Liver (tissue), 9 donors: ENCODE measurements around the gene RECQL5. TPM values are rescaled to one million over a fixed set of nuclear protein-coding genes. Genes with fewer than 3 reads are reported as not detected.
A peak's percentile ranks its signal among the peaks of the same experiment; 100 is the strongest.

ENCODE experiments used
- DNase-seq: peaks from one replicate; pipeline ENCODE4 v3.0.0-alpha.2; 2017; ENCODE audit warnings: low spot score
- H3K27ac ChIP-seq, 2 donors: one replicate each; pipeline ENCODE4 v1.7.0; 2013; ENCODE audit warnings: inconsistent platforms in 2 of 2, low read length in 2 of 2, control low read depth in 1 of 2, low read depth in 1 of 2, mild to moderate bottlenecking in 1 of 2
- H3K27me3 ChIP-seq, 4 donors: one replicate each; pipeline versions ENCODE4 v1.6.1 to v1.7.0; 2013; ENCODE audit warnings: low read length in 3 of 4, inconsistent platforms in 1 of 4, mild to moderate bottlenecking in 1 of 4, moderate library complexity in 1 of 4; ENCODE audit not compliant: control insufficient read depth in 4 of 4, insufficient read depth in 4 of 4
- H3K36me3 ChIP-seq, 4 donors: one replicate each; pipeline versions ENCODE4 v1.6.1 to v1.7.0; 2013; ENCODE audit warnings: low read length in 3 of 4, mild to moderate bottlenecking in 3 of 4, low read depth in 1 of 4, moderate library complexity in 1 of 4; ENCODE audit not compliant: control insufficient read depth in 4 of 4, insufficient read depth in 3 of 4
- H3K4me1 ChIP-seq, 4 donors: one replicate each; pipeline versions ENCODE4 v1.6.1 to v1.7.0; 2013; ENCODE audit warnings: low read length in 3 of 4, mild to moderate bottlenecking in 3 of 4, moderate library complexity in 1 of 4; ENCODE audit not compliant: control insufficient read depth in 4 of 4, insufficient read depth in 4 of 4
- H3K4me3 ChIP-seq, 3 donors: one replicate each; pipeline versions ENCODE4 v1.6.1 to v1.7.0; 2013; ENCODE audit warnings: low read length in 3 of 3, control low read depth in 1 of 3, low read depth in 1 of 3, mild to moderate bottlenecking in 1 of 3
- H3K9ac ChIP-seq, 2 donors: one replicate each; pipeline ENCODE4 v1.7.0; 2013; ENCODE audit warnings: low read length in 2 of 2, mild to moderate bottlenecking in 2 of 2, moderate library complexity in 2 of 2, control low read depth in 1 of 2, low read depth in 1 of 2
- H3K9me3 ChIP-seq, 4 donors: one replicate each; pipeline versions ENCODE4 v1.6.1 to v1.7.0; 2013; ENCODE audit warnings: low read length in 3 of 4; ENCODE audit not compliant: control insufficient read depth in 4 of 4
- EGR1 ChIP-seq, 2 donors: IDR thresholded peaks; 2 replicates each; pipeline ENCODE4 v1.6.1; 2016 to 2018; ENCODE audit warnings: antibody characterized with exemption in 2 of 2, low read depth in 2 of 2
- FOXA1 ChIP-seq: IDR thresholded peaks from 2 replicates; pipeline ENCODE4 v1.6.1; 2016; ENCODE audit warnings: antibody characterized with exemption
- FOXA2 ChIP-seq: IDR thresholded peaks from 2 replicates; pipeline ENCODE4 v1.6.1; 2016; ENCODE audit warnings: antibody characterized with exemption
- GABPA ChIP-seq, 2 donors: IDR thresholded peaks in 1 of 2; conservative IDR thresholded peaks in 1 of 2; 2 replicates each; pipeline ENCODE4 v1.6.1; 2016; ENCODE audit warnings: antibody characterized with exemption in 2 of 2, mild to moderate bottlenecking in 1 of 2, moderate library complexity in 1 of 2
- HNF4A ChIP-seq, 2 donors: conservative IDR thresholded peaks; 2 replicates each; pipeline ENCODE4 v1.6.1; 2016; ENCODE audit warnings: antibody characterized with exemption in 2 of 2, mild to moderate bottlenecking in 2 of 2
- HNF4G ChIP-seq: IDR thresholded peaks from 2 replicates; pipeline ENCODE4 v1.6.1; 2016; ENCODE audit warnings: antibody characterized with exemption
- JUND ChIP-seq, 2 donors: IDR thresholded peaks; 2 replicates each; pipeline ENCODE4 v1.6.1; 2016; ENCODE audit warnings: antibody characterized with exemption in 2 of 2
- NR2F2 ChIP-seq: IDR thresholded peaks from 2 replicates; pipeline ENCODE4 v1.6.1; 2016; ENCODE audit warnings: antibody characterized with exemption
- RAD21 ChIP-seq, 2 donors: IDR thresholded peaks; 2 replicates each; pipeline ENCODE4 v1.6.1; 2016; ENCODE audit warnings: antibody characterized with exemption in 2 of 2, mild to moderate bottlenecking in 2 of 2
- REST ChIP-seq: IDR thresholded peaks from 2 replicates; pipeline ENCODE4 v1.6.1; 2016; ENCODE audit warnings: antibody characterized with exemption, mild to moderate bottlenecking
- RXRA ChIP-seq, 2 donors: IDR thresholded peaks; 2 replicates each; pipeline ENCODE4 v1.6.1; 2017 to 2018; ENCODE audit warnings: antibody characterized with exemption in 2 of 2, mild to moderate bottlenecking in 1 of 2
- SP1 ChIP-seq: IDR thresholded peaks from 2 replicates; pipeline ENCODE4 v1.6.1; 2018; ENCODE audit warnings: antibody characterized with exemption, mild to moderate bottlenecking
- TAF1 ChIP-seq: conservative IDR thresholded peaks from 2 replicates; pipeline ENCODE4 v1.6.1; 2016; ENCODE audit warnings: antibody characterized with exemption, mild to moderate bottlenecking
- YY1 ChIP-seq: IDR thresholded peaks from 2 replicates; pipeline ENCODE4 v1.6.1; 2016; ENCODE audit warnings: antibody characterized with exemption, mild to moderate bottlenecking
- ZBTB33 ChIP-seq: IDR thresholded peaks from 2 replicates; pipeline ENCODE4 v1.6.1; 2016; ENCODE audit warnings: antibody characterized with exemption
- WGBS: extraction: QIAGEN DNeasy Blood & Tissue Kit; methylation state at CpG from one replicate; pipeline ENCODE4 v1.1.7; 2013; 5-methylcytosine and 5-hydroxymethylcytosine counted together
- polyA plus RNA-seq, 2 donors: library from polyadenylated mRNA; stranded (reverse) in 1 of 2; unstranded in 1 of 2; fragments of 200-250 nt in 1 of 2; fragments of >200 nt in 1 of 2; fragmentation: Nextera tagmentation in 1 of 2; extraction: Ambion mirVana in 1 of 2; gene quantifications; one replicate each; pipeline versions ENCODE4 v1.2.1 to v1.2.3, GENCODE V29; 2013 to 2015
- total RNA-seq, 2 donors: library from RNA; depleted of rRNA; stranded (reverse); fragments of >200 nt; gene quantifications; one replicate each; pipeline ENCODE4 v1.2.3, GENCODE V29; 2014
- TF ChIP-seq, protein P1 (sequence below): IDR thresholded peaks from 2 replicates; pipeline ENCODE4 v1.6.1; 2016; ENCODE audit warnings: antibody characterized with exemption
- TF ChIP-seq, protein P2 (sequence below): IDR thresholded peaks from 2 replicates; pipeline ENCODE4 v1.6.1; 2016; ENCODE audit warnings: antibody characterized with exemption
- donor health status: healthy.
- donor health status: healthy.
- donor health status: healthy.
- donor health status: healthy.
- donor health status: healthy.

The RECQL5 gene
- total and polyA plus RNA-seq, 4 donors = 8.3 to 15.1 (median 11.5) TPM

GRCh38 chr17:75610103-75610984 is 56.6 kb downstream of the RECQL5 start:
- peaks cover 0 to 13% (median 3%) of the 10 kb centered on the region in 4 donors for H3K36me3 ChIP-seq
- peak; percentile 36 for TF ChIP-seq NR2F2
- TF ChIP-seq GABPA (IDR thresholded peaks at IDR 0.05 in 1 of 2, conservative IDR thresholded peaks at IDR 0.05 in 1 of 2) = no peak
- peak in 1 of 2 donors; percentile 45 for TF ChIP-seq RXRA (IDR thresholded peaks at IDR 0.05)
- peak; percentile 77 for TF ChIP-seq HNF4G
- TF ChIP-seq, protein P1, sequence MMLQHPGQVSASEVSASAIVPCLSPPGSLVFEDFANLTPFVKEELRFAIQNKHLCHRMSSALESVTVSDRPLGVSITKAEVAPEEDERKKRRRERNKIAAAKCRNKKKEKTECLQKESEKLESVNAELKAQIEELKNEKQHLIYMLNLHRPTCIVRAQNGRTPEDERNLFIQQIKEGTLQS = no peak
- no peak for TF ChIP-seq RAD21 (IDR thresholded peaks at IDR 0.05)
- peak; percentile 90 to 94 for TF ChIP-seq HNF4A (conservative IDR thresholded peaks at IDR 0.05)
- TF ChIP-seq SP1 = peak; percentile 62
- TF ChIP-seq YY1 = no peak
- no peak for DNase-seq
- peak overlapping the region in 1 of 3 donors; percentile 9 for H3K4me3 ChIP-seq
- no peaks in the 10 kb centered on the region for H3K27me3 ChIP-seq
- H3K4me1 ChIP-seq = peaks cover 0 to 17% (median 13%) of the 10 kb centered on the region in 4 donors
- 76% methylated on average over 25 of the region's 25 CpGs for WGBS
- H3K9me3 ChIP-seq = no peaks in the 10 kb centered on the region
- H3K27ac ChIP-seq = no peak overlapping the region
- no peak overlapping the region for H3K9ac ChIP-seq

DNA sequence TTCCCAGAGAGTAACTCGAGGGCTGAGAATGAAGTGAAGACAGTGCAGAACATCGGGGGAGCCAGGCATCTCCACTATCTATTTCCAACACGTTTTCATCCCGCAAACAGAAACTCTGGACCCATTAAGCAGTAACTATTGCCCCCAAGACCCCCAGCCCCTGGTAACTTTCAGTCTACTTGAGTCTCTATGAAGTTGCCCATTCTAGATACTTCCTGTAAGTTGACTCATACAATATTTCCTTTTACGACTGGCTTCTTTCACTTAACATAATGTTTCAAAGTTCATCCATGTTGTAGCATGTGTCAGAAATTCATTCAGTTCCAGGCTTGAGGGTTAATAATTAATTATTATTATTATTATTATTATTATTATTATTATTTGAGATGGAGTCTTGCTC is 59.9 kb downstream of the RECQL5 start:
- H3K27me3 ChIP-seq = no peaks in the 10 kb centered on the region
- no peak for TF ChIP-seq NR2F2
- no peak for TF ChIP-seq RAD21 (IDR thresholded peaks at IDR 0.05)
- no peak for TF ChIP-seq HNF4G
- TF ChIP-seq GABPA (IDR thresholded peaks at IDR 0.05 in 1 of 2, conservative IDR thresholded peaks at IDR 0.05 in 1 of 2) = no peak
- TF ChIP-seq YY1 = no peak
- TF ChIP-seq ZBTB33 = no peak
- no peak for DNase-seq
- H3K9ac ChIP-seq = no peak overlapping the region
- no peak overlapping the region for H3K27ac ChIP-seq
- 91% methylated on average over 5 of the region's 5 CpGs for WGBS
- peaks cover 0 to 11% (median 10%) of the 10 kb centered on the region in 4 donors for H3K4me1 ChIP-seq
- no peaks in the 10 kb centered on the region for H3K9me3 ChIP-seq
- no peak overlapping the region for H3K4me3 ChIP-seq
- peaks cover 0 to 5% (median 0%) of the 10 kb centered on the region in 4 donors for H3K36me3 ChIP-seq

GRCh38 chr17:75605790-75606189 is 61.2 kb downstream of the RECQL5 start:
- WGBS = 92% methylated on average over 16 of the region's 16 CpGs
- Histone ChIP-seq H3K4me3 (no peak overlapping the region), H3K9ac (no peak overlapping the region)

More at GRCh38 chr17:75605790-75606189, 61.2 kb downstream of the RECQL5 start:
- no peak for TF ChIP-seq HNF4A (conservative IDR thresholded peaks at IDR 0.05)
- no peak for TF ChIP-seq REST
- TF ChIP-seq, protein P2, sequence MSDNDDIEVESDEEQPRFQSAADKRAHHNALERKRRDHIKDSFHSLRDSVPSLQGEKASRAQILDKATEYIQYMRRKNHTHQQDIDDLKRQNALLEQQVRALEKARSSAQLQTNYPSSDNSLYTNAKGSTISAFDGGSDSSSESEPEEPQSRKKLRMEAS = no peak
- TF ChIP-seq TAF1 = no peak
- TF ChIP-seq FOXA1 = no peak
- TF ChIP-seq ZBTB33 = no peak
- no peak for TF ChIP-seq SP1
- TF ChIP-seq HNF4G = no peak
- TF ChIP-seq, protein P1 = no peak
- TF ChIP-seq EGR1 (IDR thresholded peaks at IDR 0.05; ENCODE audit: low read depth in 2 of 2) = no peak
- no peak for TF ChIP-seq FOXA2
- TF ChIP-seq JUND (IDR thresholded peaks at IDR 0.05) = no peak
- TF ChIP-seq GABPA (IDR thresholded peaks at IDR 0.05 in 1 of 2, conservative IDR thresholded peaks at IDR 0.05 in 1 of 2) = no peak
- no peak overlapping the region for H3K27ac ChIP-seq
- no peaks in the 10 kb centered on the region for H3K9me3 ChIP-seq
- no peak for DNase-seq
- H3K4me1 ChIP-seq = peaks cover 0 to 9% (median 8%) of the 10 kb centered on the region in 4 donors
- no peaks in the 10 kb centered on the region for H3K27me3 ChIP-seq
- H3K36me3 ChIP-seq = peaks cover 0 to 3% (median 0%) of the 10 kb centered on the region in 4 donors
